Activated CD4-positive, alpha-beta T cell treated with anti-CD3 and anti-CD28 coated beads, Interleukin-2, amount 50 U/mL, for 1 hour (primary cell): Measurements from ENCODE around the gene SARNP.

ENCODE experiments used
- DNase-seq: peaks from one replicate; pipeline ENCODE4 v3.0.0-alpha.2; 2020

The SARNP gene

DNA sequence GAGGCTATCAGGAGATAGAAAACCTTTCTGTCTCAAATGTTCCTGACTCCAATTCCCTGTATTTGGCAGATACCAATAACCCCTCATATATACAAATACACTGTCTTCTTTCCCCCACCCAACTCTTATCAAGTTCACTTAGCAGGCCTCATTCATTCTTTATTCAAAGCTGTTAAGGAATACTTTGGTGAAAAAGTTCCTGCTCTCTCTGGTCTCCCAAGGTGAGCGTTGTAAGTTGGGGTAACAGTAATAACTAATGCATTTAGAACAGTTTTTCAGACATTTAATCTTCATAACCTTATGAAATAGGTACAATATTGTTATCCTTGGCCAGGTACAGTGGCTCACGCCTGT lies 78.5 kb downstream of the SARNP start:
- no peak for DNase-seq

GRCh38 chr12:55738123-55739024 lies 79.2 kb downstream of the SARNP start:
- peak; percentile 65 for DNase-seq

DNA sequence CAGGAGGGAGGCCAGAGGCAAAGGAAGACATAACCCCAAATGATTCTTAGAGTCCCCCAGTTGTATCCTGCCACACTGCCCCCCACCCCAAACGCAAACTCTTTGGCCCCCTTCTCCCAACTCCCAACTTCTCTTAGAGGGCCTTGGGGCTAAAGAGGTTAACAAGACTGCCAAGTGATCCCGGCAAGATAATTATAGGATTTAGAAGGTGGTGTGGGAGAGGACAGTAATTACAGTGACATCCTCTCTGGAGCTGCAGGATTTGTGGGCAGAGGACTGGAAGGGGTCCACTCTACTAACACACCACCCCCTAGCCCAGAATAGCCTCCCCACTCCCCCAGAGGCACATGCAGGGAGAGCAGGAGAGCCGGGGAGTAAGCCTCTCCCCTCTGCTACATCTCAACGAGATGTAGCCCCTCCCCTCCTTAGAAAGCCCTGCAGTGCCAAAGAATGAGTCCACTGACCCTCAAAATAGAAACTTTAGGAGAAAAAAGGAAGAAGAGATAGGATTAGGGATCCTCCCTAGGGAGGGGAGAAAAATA lies 79.9 kb downstream of the SARNP start:
- no peak for DNase-seq

DNA sequence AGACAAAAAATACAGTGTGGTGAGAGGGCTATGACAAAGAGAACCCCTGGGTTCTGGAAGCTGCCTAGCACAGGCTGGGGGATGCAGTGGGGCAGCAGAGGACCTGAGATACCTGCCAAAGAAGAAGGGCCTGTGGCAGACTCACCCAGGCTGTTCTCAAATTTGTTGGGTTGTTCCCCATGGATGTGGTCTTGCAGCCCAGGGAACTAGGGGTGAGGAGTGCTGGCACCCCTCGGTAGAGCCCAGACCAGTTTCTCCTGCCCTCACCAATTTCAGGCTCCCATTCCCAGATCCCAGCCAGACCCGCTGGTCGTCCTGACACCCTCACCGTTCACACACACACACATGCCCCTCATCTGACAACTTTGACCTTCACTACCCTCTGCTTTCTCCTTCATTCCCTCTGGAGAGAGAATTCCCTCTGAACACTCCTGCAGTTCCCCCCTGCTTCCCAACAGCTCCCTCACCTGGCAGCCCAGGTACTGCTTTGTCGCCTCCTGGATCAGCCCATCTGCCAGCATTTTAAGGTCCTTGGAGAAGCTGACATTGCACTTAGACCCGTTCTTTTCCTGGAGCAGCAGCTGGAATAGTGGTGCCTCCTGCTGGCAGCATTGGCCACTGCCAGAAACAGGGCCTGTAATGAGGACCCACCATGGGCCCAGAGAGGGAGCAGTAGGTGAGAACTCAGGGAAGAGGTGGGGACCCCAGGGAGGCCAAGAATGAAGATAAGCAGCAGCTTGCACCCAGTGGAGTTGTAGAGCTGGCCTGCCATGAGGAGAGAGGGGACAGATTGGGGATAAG lies 80.5 kb downstream of the SARNP start:
- DNase-seq, result peak; percentile 53

GRCh38 chr12:55736076-55736475 lies 81.4 kb downstream of the SARNP start:
- DNase-seq, result no peak

DNA sequence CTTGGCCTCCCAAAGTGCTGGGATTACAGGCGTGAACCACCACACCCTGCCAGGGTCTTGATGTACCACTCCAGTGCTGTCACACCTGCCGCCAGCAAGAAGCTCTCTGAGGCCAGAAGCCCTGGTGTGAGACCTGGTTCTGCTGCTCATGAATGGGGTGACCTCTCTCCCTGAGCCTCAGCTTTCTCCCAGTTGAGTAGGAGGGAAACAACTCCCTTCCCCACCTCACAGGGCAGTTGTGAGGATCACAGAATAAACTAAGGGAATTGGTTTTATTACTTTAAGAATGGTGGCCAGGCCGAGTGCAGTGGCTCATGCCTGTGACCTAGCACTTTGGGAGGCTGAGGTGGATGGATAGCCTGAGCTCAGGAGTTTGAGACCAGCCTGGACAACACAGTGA lies 82.9 kb downstream of the SARNP start:
- DNase-seq, result no peak

GRCh38 chr12:55733858-55734257 lies 83.7 kb downstream of the SARNP start:
- DNase-seq, result no peak

DNA sequence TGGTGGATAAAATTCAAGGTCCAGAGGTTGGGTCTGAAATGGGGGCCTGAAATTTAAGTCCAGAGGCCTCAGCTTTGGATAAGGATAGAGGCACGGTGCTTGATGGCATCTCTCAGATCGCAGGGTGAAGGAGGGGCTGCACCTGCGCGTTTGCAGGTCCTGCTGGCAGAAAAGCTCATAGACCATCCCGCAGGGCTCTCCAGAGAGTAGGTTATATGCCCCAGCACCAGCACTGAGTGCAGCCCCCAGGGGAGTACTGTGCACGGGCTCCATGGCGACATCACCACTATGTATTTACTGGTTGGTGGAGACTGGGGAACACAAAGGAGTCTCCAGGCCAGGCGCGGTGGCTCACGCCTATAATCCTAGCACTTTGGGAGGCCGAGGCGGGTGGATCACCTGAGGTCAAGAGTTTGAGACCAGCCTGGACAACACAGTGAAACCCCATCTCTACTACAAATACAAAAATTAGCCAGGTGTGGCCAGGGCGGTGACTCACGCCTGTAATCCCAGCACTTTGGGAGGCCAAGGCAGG lies 84.4 kb downstream of the SARNP start:
- DNase-seq, result no peak

GRCh38 chr12:55732288-55732687 lies 85.2 kb downstream of the SARNP start:
- DNase-seq, result no peak

DNA sequence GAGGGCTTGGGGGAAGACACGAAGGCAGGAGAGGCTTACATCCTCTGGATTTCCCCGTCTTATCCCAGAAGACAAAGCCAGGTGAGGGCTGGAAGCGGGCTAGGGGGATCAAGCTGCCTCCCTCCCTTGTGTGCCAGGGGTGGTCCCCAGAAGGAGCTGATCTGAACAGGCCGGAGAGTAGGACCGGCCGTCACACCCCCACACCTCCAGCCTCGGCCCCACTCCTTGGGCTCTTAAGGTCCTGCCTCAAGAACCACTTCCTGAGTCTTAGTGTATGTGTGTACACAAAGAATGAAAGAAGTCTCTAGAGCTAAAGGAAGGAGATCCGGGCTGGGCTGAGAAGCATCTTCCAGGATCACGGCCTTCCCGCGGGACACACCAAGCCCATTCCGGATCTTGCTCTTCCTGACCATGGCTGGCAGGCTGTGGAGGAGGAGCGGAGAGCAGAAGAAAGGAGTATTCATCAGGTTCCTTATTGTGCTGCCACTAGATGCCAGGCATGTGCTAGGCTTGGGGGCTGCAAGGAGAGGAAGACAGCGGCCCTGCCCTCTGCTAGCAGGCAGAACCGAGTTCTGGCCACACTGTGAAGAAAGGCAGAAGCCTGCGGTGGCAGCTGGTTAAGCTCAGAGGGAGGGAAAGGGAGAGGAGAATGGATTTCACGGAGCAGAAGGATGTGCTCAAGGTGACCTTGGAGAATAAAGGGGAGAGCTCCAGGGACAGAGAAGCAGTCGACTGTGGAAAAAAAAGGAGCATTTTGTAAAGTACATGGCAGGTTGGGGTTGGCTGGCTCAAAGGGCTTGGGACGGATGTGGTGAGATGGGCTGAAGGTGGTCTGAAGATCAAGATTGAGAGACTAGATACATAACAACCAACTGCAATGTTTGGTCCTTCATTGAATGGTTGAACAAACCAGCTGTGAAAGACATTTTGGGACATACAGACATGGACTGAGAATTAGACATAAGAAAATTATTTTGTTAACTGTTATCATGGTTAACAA lies 87.4 kb downstream of the SARNP start:
- no peak for DNase-seq

DNA sequence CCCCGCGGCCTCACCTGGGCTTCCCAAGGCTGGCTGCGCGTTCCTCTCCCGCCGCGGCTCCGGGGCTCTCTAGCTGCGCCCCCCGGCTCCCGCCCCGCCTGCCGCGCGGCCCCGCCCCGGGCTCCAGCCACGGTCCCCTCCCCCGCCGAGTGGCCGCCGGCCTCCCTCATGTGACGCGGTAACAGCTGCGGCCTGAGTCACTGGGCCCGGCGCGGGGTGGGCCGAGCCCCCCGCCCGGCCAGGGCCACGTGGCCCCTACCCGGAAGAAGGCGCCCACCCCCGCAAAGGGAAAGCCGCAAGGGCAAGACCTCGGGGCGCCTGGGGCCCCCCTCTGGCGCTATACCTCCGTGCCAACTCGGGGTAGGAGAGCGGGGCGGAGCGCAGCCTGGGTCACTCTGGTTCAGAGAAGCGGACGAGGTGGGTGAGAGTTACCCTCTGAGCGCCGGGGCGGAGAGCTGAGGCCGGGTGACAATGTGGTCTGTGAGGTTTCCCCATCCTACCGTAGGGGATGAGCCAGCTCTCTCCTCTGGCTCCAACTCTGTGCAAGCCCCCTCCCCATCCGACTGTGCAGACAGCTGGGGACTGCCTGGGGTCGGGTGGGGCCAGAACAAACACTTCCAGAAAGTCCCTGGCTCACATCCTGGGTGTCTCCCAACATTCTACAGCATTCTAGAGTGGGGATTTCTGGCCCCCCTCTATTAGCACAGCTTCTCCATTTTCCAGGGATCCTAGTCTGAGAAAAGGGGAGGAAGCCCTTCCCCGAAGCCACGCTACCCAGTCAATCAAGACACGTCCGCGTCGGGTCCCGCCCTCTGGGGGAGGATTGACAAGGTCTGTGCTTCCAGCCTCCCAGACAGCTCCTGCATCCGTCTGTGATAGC lies 88.3 kb downstream of the SARNP start, which contains the start of gene CD63:
Gene CD63, minus strand, starts transcription at position 71 of the 880 bp plus-strand sequence. CDS start 668 bp downstream, outside the sequence.
- peak; percentile 40 for DNase-seq

DNA sequence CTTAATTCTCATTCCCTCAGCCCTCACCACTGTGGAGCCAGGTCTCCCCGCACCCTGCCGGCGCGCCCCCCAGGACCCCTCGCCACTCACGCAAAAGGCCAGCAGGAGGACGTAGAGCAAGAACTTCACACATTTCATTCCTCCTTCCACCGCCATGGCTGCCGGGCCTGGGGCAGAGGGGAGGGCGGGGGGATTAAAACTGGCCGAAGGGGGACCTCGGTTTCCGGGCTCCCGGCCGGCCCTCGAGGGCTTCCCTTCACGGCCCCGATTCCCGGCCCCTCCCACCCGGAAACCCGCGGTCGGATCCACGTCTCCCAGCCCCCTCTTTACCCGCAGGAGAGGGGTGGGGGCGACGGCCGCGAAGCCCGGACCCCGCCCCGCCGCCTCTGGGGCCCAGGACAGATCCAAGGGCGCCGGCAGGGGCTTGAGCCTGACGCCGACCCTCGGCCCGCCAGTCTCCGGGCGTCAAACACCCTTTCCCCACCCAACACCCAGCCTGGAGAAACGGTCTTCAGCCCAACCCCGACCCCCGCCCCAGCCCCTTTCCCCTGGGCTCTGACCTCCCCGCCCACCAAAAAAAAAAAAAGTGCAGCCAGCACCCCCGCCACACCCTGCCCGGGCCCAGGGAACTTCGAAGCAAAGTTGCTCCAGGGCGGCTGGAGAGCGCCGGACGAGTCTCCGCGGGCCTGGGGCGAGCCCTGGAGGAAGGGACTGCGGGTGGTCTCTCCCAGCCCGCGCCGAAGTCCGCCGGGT lies 89.2 kb downstream of the SARNP start:
- no peak for DNase-seq

DNA sequence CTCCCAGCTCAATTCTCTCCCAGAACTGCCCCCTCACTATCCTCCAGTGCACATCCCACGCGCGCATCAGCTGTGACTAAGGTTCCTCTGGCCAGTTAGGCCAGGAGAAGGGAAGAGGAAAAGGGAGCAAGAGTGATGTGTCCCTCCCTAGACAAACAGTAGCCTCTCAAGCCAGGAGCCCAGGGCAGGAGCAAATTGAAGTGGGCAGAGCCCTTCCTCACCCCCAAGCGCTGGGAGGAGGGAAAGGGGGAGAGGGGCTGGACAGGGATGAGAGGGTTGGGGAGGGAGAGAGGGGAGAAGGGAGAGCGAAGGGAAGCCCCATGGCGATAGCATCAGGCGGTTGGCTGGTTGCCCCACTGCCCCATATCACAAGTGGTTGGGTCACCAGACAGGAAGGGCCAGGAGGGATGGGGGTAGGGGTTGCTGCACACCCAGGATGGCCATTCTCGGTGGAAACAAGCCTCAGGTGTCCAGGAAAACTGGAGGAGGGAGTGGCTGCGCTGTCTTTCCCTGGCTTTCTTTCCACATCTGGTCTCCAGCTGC lies 89.8 kb downstream of the SARNP start:
- no peak for DNase-seq

DNA sequence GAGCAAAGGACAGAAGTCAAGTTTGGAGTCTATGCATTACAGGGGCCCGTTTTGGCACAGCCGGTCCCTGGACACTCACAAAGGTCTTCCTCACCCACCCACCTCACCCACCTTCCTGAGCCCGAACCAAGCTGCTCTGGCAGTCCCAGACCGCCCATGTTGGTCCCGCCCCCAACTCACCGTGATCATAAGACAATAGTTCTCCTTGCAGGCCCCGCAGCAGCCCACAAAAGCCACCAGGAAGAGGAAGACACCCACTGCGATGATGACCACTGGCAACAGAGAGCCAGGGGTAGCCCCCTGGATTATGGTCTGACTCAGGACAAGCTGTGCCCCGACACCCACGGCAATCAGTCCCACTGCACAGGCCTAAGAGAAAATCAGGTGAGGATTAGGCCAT lies 90.6 kb downstream of the SARNP start:
- no peak for DNase-seq

- no peak for DNase-seq
These were observed 92.0 kb downstream of the SARNP start for GRCh38 chr12:55725556-55725955.

- DNase-seq, result no peak
These were observed 92.6 kb downstream of the SARNP start for GRCh38 chr12:55724940-55725309.

- DNase-seq, result peak; percentile 66
These were observed 93.1 kb downstream of the SARNP start for GRCh38 chr12:55724226-55724939.

- DNase-seq, result no peak
These were observed 93.9 kb downstream of the SARNP start for GRCh38 chr12:55723516-55724225.

DNA sequence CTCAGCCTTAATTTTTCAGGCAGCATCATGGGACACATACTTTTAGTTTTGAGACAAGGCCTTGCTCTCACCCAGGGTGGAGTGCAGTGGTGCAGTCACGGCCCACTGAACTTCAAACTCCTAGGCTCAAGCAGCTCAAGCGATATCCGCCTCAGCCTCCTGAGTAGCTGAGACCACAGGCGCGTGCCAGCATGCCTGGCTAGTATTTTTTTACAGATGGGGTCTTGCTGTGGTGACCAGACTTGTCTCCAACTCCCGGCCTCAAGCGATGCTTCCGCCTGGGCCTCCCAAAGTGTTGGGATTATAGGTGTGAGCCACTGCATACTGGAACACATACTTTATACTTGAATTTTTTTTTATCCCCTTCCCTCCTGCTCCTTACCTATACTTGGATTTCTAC lies 94.6 kb downstream of the SARNP start:
- no peak for DNase-seq
